ENCODE measurements around the gene MAN1C1.

Gene MAN1C1

GRCh38 chr1:25727635-25728286, 111.2 kb downstream of the MAN1C1 start:
- H3K4me3 ChIP-seq (ENCODE audit: low read depth, low read length), result no peak overlapping the region
- no peak for TF ChIP-seq CTCF (IDR thresholded peaks at IDR 0.05; ENCODE audit: borderline replicate concordance, insufficient read depth, low read depth, low read length)

GRCh38 chr1:25728301-25728935, 111.8 kb downstream of the MAN1C1 start:
- H3K4me3 ChIP-seq (ENCODE audit: low read depth, low read length), result no peak overlapping the region
- no peak for TF ChIP-seq CTCF (IDR thresholded peaks at IDR 0.05; ENCODE audit: borderline replicate concordance, insufficient read depth, low read depth, low read length)

- TF ChIP-seq CTCF (IDR thresholded peaks at IDR 0.05; ENCODE audit: borderline replicate concordance, insufficient read depth, low read depth, low read length), result no peak
- H3K4me3 ChIP-seq (ENCODE audit: low read depth, low read length), result no peak overlapping the region
These were observed 112.5 kb downstream of the MAN1C1 start for GRCh38 chr1:25729045-25729444.

- no peak for TF ChIP-seq CTCF (IDR thresholded peaks at IDR 0.05; ENCODE audit: borderline replicate concordance, insufficient read depth, low read depth, low read length)
- H3K4me3 ChIP-seq (ENCODE audit: low read depth, low read length), result no peak overlapping the region
These were observed 113.4 kb downstream of the MAN1C1 start for GRCh38 chr1:25729790-25730644.

GRCh38 chr1:25731148-25731547, 114.6 kb downstream of the MAN1C1 start:
- H3K4me3 ChIP-seq (ENCODE audit: low read depth, low read length), result no peak overlapping the region
- TF ChIP-seq CTCF (IDR thresholded peaks at IDR 0.05; ENCODE audit: borderline replicate concordance, insufficient read depth, low read depth, low read length), result no peak

- no peak for TF ChIP-seq CTCF (IDR thresholded peaks at IDR 0.05; ENCODE audit: borderline replicate concordance, insufficient read depth, low read depth, low read length)
- H3K4me3 ChIP-seq (ENCODE audit: low read depth, low read length), result no peak overlapping the region
These were observed 115.2 kb downstream of the MAN1C1 start for GRCh38 chr1:25731626-25732370.

Measured in GM12875 (cell line).